Measurements from ENCODE around the gene ITGA3. TPM values are rescaled to one million over a fixed set of nuclear protein-coding genes. Genes with fewer than 3 reads are reported as not detected.
A peak's percentile ranks its signal among the peaks of the same experiment; 100 is the strongest.

Gene ITGA3
- total and polyA plus RNA-seq, 10 donors: 5.5 to 52.3 (median 32.8) TPM

- Histone ChIP-seq H3K27me3 (replicated peaks in 1 of 7) (no peaks in the 10 kb centered on the region), H3K36me3 (peaks cover 0 to 100% (median 28%) of the 10 kb centered on the region in 6 donors), H3K4me1 (no peaks in the 10 kb centered on the region), H3K9me3 (peaks cover 0 to 2% (median 0%) of the 10 kb centered on the region in 8 donors), H3K27ac (no peak overlapping the region), H3K4me3 (no peak overlapping the region)
- TF ChIP-seq POLR2A (IDR thresholded peaks at IDR 0.05) (no peak), POLR2AphosphoS5 (IDR thresholded peaks at IDR 0.05) (no peak), CTCF (IDR thresholded peaks at IDR 0.05 in 8 of 11, conservative IDR thresholded peaks at IDR 0.05 in 3 of 11) (no peak)
- DNase-seq: peak; percentile 58
- intact Hi-C loops (cut with DNase I; ENCODE audit: low total_unique reads): no loop called here
- WGBS, 5 donors: 63 to 83% (median 70%) methylated on average over 34 to 39 of the region's 39 CpGs
These were observed 20.8 kb downstream of the ITGA3 start for GRCh38 chr17:50076591-50077235.

- 92 to 98% (median 95%) methylated on average over 4 of the region's 4 CpGs for WGBS, 5 donors
- intact Hi-C loops (cut with DNase I; ENCODE audit: low total_unique reads): no loop called here
- DNase-seq: no peak
- H3K36me3 ChIP-seq: peaks cover 0 to 91% (median 25%) of the 10 kb centered on the region in 6 donors
- no peaks in the 10 kb centered on the region for H3K4me1 ChIP-seq
- TF ChIP-seq POLR2AphosphoS5 (IDR thresholded peaks at IDR 0.05) (no peak), CTCF (IDR thresholded peaks at IDR 0.05 in 8 of 11, conservative IDR thresholded peaks at IDR 0.05 in 3 of 11) (no peak), POLR2A (IDR thresholded peaks at IDR 0.05) (no peak)
- no peaks in the 10 kb centered on the region for H3K27me3 ChIP-seq (replicated peaks in 1 of 7)
- no peak overlapping the region for H3K4me3 ChIP-seq
- no peak overlapping the region for H3K27ac ChIP-seq
- H3K9me3 ChIP-seq: no peaks in the 10 kb centered on the region
These were observed 22.5 kb downstream of the ITGA3 start for GRCh38 chr17:50078430-50078829.

- WGBS, 5 donors: 78 to 86% (median 83%) methylated on average over 11 to 12 of the region's 12 CpGs
- H3K27ac ChIP-seq: peak overlapping the region in 2 of 8 donors; percentile 5 to 18
- H3K4me1 ChIP-seq: no peaks in the 10 kb centered on the region
- DNase-seq: peak; percentile 69
- intact Hi-C loops (cut with DNase I; ENCODE audit: low total_unique reads): no loop called here
- H3K9me3 ChIP-seq: no peaks in the 10 kb centered on the region
- peaks cover 0 to 80% (median 21%) of the 10 kb centered on the region in 6 donors for H3K36me3 ChIP-seq
- TF ChIP-seq CTCF (IDR thresholded peaks at IDR 0.05 in 8 of 11, conservative IDR thresholded peaks at IDR 0.05 in 3 of 11): peak in 8 of 11 experiments; percentile 8 to 40 (median 26)
- no peak for TF ChIP-seq POLR2A (IDR thresholded peaks at IDR 0.05)
- TF ChIP-seq POLR2AphosphoS5 (IDR thresholded peaks at IDR 0.05): peak in 1 of 3 donors; percentile 31
- no peak overlapping the region for H3K4me3 ChIP-seq
- H3K27me3 ChIP-seq (replicated peaks in 1 of 7): no peaks in the 10 kb centered on the region
These were observed 23.6 kb downstream of the ITGA3 start for GRCh38 chr17:50079334-50080095.

- Histone ChIP-seq H3K4me3 (no peak overlapping the region), H3K27ac (peak overlapping the region in 2 of 8 donors; percentile 8 to 18), H3K4me1 (no peaks in the 10 kb centered on the region), H3K27me3 (replicated peaks in 1 of 7) (no peaks in the 10 kb centered on the region), H3K36me3 (peaks cover 0 to 74% (median 18%) of the 10 kb centered on the region in 6 donors), H3K9me3 (no peaks in the 10 kb centered on the region)
- intact Hi-C loops (cut with DNase I; ENCODE audit: low total_unique reads): no loop called here
- no peak for TF ChIP-seq POLR2AphosphoS5 (IDR thresholded peaks at IDR 0.05)
- no peak for TF ChIP-seq POLR2A (IDR thresholded peaks at IDR 0.05)
- no peak for TF ChIP-seq CTCF (IDR thresholded peaks at IDR 0.05 in 8 of 11, conservative IDR thresholded peaks at IDR 0.05 in 3 of 11)
- peak; percentile 66 for DNase-seq
- WGBS, 5 donors: 80 to 89% (median 83%) methylated on average over 4 to 11 of the region's 11 CpGs
These were observed 24.2 kb downstream of the ITGA3 start for GRCh38 chr17:50080096-50080480.

All from spleen (tissue), 11 donors.